ENCODE measurements around the gene POMT2.

POMT2 gene

GRCh38 chr14:77266336-77266735, 54.3 kb downstream of the POMT2 start:
- DNase-seq, result no peak

GRCh38 chr14:77265561-77266335, 54.9 kb downstream of the POMT2 start:
- DNase-seq, result no peak

- DNase-seq, result no peak
Observed at GRCh38 chr14:77265187-77265515, 55.5 kb downstream of the POMT2 start.

- no peak for DNase-seq
Observed at GRCh38 chr14:77264466-77265186, 56.1 kb downstream of the POMT2 start.

- no peak for DNase-seq
Observed at GRCh38 chr14:77260631-77261030, 60.1 kb downstream of the POMT2 start.

- DNase-seq, result no peak
Observed at GRCh38 chr14:77260199-77260598, 60.5 kb downstream of the POMT2 start.

- DNase-seq, result no peak
Observed at GRCh38 chr14:77259025-77259715, 61.5 kb downstream of the POMT2 start.

- no peak for DNase-seq
Observed at GRCh38 chr14:77258566-77258965, 62.1 kb downstream of the POMT2 start.

GRCh38 chr14:77257700-77258099, 63.0 kb downstream of the POMT2 start:
- no peak for DNase-seq

GRCh38 chr14:77256694-77257093, 64.0 kb downstream of the POMT2 start:
- no peak for DNase-seq

- no peak for DNase-seq
Observed at GRCh38 chr14:77253333-77254190, 67.1 kb downstream of the POMT2 start.

- DNase-seq, result no peak
Observed at GRCh38 chr14:77251870-77252269, 68.8 kb downstream of the POMT2 start.

- no peak for DNase-seq
Observed at GRCh38 chr14:77250927-77251326, 69.8 kb downstream of the POMT2 start.

GRCh38 chr14:77249286-77249685, 71.4 kb downstream of the POMT2 start:
- no peak for DNase-seq

GRCh38 chr14:77248666-77249065, 72.0 kb downstream of the POMT2 start:
- DNase-seq, result no peak

GRCh38 chr14:77246784-77247183, 73.9 kb downstream of the POMT2 start:
- DNase-seq, result no peak

GRCh38 chr14:77245820-77246219, 74.9 kb downstream of the POMT2 start:
- no peak for DNase-seq

- no peak for DNase-seq
Observed at GRCh38 chr14:77243853-77244252, 76.8 kb downstream of the POMT2 start.

GRCh38 chr14:77242752-77243151, 77.9 kb downstream of the POMT2 start:
- DNase-seq, result no peak

GRCh38 chr14:77241955-77242354, 78.7 kb downstream of the POMT2 start:
- DNase-seq, result no peak

GRCh38 chr14:77240336-77240915, 80.3 kb downstream of the POMT2 start:
- no peak for DNase-seq

GRCh38 chr14:77239412-77239811, 81.3 kb downstream of the POMT2 start:
- DNase-seq, result no peak

GRCh38 chr14:77238996-77239395, 81.7 kb downstream of the POMT2 start:
- no peak for DNase-seq

Data from activated CD4-positive, alpha-beta T cell treated with anti-CD3 and anti-CD28 coated beads, Interleukin-2, amount 50 U/mL, for 48 hours (primary cell).